MM.1S (cell line): ENCODE measurements around the gene PCMTD2.
"Not testable (repeated sequence)": the region's sequence is repeated elsewhere in the genome, so short reads cannot be mapped to it uniquely, and the experiment has no call there.

Experiments used
- DNase-seq: peaks from one replicate; pipeline ENCODE4 v3.0.0-alpha.2; 2015
- H2AFZ ChIP-seq: fragments of 300-600 bp; sonication (generic); 2 replicates; pipeline ENCODE4 v1.6.0; 2016; ENCODE audit warnings: antibody characterized with exemption, low read length
- H3F3A ChIP-seq: fragments of 300-600 bp; sonication (generic); 2 replicates; pipeline ENCODE4 v1.6.1; 2016; ENCODE audit warnings: mild to moderate bottlenecking, antibody characterized with exemption, low read length, moderate library complexity, mixed read lengths; ENCODE audit not compliant: insufficient read depth
- H3K27ac ChIP-seq: fragments of 300-600 bp; sonication (generic); 2 replicates; pipeline ENCODE4 v1.5.1; 2016; ENCODE audit warnings: mild to moderate bottlenecking, low read length
- H3K27me3 ChIP-seq: fragments of 300-600 bp; sonication (generic); replicated peaks from 2 replicates; pipeline ENCODE4 v1.6.0; 2016; ENCODE audit warnings: low read length; ENCODE audit not compliant: insufficient read depth
- H3K36me3 ChIP-seq: fragments of 300-600 bp; sonication (generic); replicated peaks from 2 replicates; pipeline ENCODE4 v1.6.1; 2016; ENCODE audit warnings: mild to moderate bottlenecking, low read length, mixed read lengths; ENCODE audit not compliant: insufficient read depth
- H3K4me1 ChIP-seq: fragments of 300-600 bp; sonication (generic); 2 replicates; pipeline ENCODE4 v1.6.1; 2016; ENCODE audit warnings: low read length, mixed read lengths
- H3K4me2 ChIP-seq: fragments of 300-600 bp; sonication (generic); 2 replicates; pipeline ENCODE4 v1.6.0; 2016; ENCODE audit warnings: low read depth, low read length
- H3K4me3 ChIP-seq: fragments of 300-600 bp; sonication (generic); 2 replicates; pipeline ENCODE4 v1.5.1; 2016; ENCODE audit warnings: low read length, mixed read lengths
- H3K79me2 ChIP-seq: fragments of 300-600 bp; sonication (generic); 2 replicates; pipeline ENCODE4 v1.6.1; 2016; ENCODE audit warnings: mixed run types, low read length, mixed read lengths
- H3K9ac ChIP-seq: fragments of 300-600 bp; sonication (generic); 2 replicates; pipeline ENCODE4 v1.6.1; 2016; ENCODE audit warnings: low read length, mixed read lengths
- H3K9me2 ChIP-seq: fragments of 300-600 bp; sonication (generic); replicated peaks from 2 replicates; pipeline ENCODE4 v1.6.1; 2016; ENCODE audit warnings: mild to moderate bottlenecking, low read length, mixed read lengths; ENCODE audit not compliant: insufficient read depth
- H3K9me3 ChIP-seq: fragments of 300-600 bp; sonication (generic); replicated peaks from 2 replicates; pipeline ENCODE4 v1.6.1; 2016; ENCODE audit warnings: mild to moderate bottlenecking, low read length, mixed read lengths; ENCODE audit not compliant: insufficient read depth
- H4K20me1 ChIP-seq: fragments of 300-600 bp; sonication (generic); 2 replicates; pipeline ENCODE4 v1.6.1; 2016; ENCODE audit warnings: mild to moderate bottlenecking, low read length, moderate library complexity, mixed read lengths; ENCODE audit not compliant: insufficient read depth

Gene PCMTD2

GRCh38 chr20:64313761-64314160 is 58.2 kb downstream of the PCMTD2 start:
- not testable (repeated sequence) for H3F3A ChIP-seq, H3K4me2 ChIP-seq, H3K9me3 ChIP-seq, H2AFZ ChIP-seq, H3K9ac ChIP-seq, H4K20me1 ChIP-seq, H3K4me3 ChIP-seq, H3K27ac ChIP-seq, H3K4me1 ChIP-seq, H3K9me2 ChIP-seq, H3K79me2 ChIP-seq, H3K27me3 ChIP-seq, H3K36me3 ChIP-seq, DNase-seq

- H3F3A ChIP-seq, H3K36me3 ChIP-seq, H3K27ac ChIP-seq, H4K20me1 ChIP-seq, H3K9me3 ChIP-seq, H2AFZ ChIP-seq, H3K4me1 ChIP-seq, H3K9me2 ChIP-seq, H3K79me2 ChIP-seq, DNase-seq, H3K9ac ChIP-seq, H3K4me3 ChIP-seq, H3K4me2 ChIP-seq: not testable (repeated sequence)
- peaks cover 11% of the 10 kb centered on the region for H3K27me3 ChIP-seq
These were observed 59.8 kb downstream of the PCMTD2 start for GRCh38 chr20:64315381-64315780.

DNA sequence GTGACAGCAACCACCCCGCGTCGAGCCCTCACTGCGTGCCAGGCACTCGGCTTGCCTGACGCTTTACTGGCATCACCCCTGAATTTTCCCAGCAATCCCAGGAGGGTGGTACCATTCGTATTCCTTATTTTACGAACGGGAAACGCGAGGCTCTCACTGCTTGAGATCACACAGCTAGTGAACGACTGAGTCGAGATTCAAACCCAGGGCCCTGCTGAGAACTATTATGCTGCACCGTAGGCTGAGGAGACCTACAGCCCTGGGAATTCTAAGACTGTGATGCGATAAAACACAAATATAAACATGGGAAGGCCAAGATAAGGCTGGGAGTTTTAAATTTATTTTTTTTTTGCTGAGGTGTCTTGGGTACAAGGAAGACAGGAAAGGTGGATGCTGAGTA is 60.3 kb downstream of the PCMTD2 start:
- not testable (repeated sequence) for H3K36me3 ChIP-seq, H4K20me1 ChIP-seq, H3K9me3 ChIP-seq, H3K27ac ChIP-seq, H3K4me2 ChIP-seq, DNase-seq, H3K4me3 ChIP-seq, H3F3A ChIP-seq, H3K79me2 ChIP-seq, H2AFZ ChIP-seq, H3K4me1 ChIP-seq, H3K9ac ChIP-seq, H3K9me2 ChIP-seq
- peaks cover 11% of the 10 kb centered on the region for H3K27me3 ChIP-seq

- not testable (repeated sequence) for H4K20me1 ChIP-seq, H3F3A ChIP-seq, H3K9me3 ChIP-seq, H3K9ac ChIP-seq, H3K79me2 ChIP-seq, H3K27ac ChIP-seq, H3K36me3 ChIP-seq, H3K4me3 ChIP-seq, H3K9me2 ChIP-seq, H3K4me1 ChIP-seq, DNase-seq, H2AFZ ChIP-seq, H3K4me2 ChIP-seq
- peaks cover 11% of the 10 kb centered on the region for H3K27me3 ChIP-seq
These were observed 61.0 kb downstream of the PCMTD2 start for GRCh38 chr20:64316415-64317083.

GRCh38 chr20:64317331-64317730 is 61.8 kb downstream of the PCMTD2 start:
- not testable (repeated sequence) for H4K20me1 ChIP-seq, H3K4me1 ChIP-seq, DNase-seq, H3K9me3 ChIP-seq, H3K79me2 ChIP-seq, H3K9ac ChIP-seq, H3K9me2 ChIP-seq, H3K27ac ChIP-seq, H3K36me3 ChIP-seq, H2AFZ ChIP-seq, H3K4me3 ChIP-seq, H3F3A ChIP-seq, H3K4me2 ChIP-seq
- H3K27me3 ChIP-seq = peaks cover 11% of the 10 kb centered on the region

DNA sequence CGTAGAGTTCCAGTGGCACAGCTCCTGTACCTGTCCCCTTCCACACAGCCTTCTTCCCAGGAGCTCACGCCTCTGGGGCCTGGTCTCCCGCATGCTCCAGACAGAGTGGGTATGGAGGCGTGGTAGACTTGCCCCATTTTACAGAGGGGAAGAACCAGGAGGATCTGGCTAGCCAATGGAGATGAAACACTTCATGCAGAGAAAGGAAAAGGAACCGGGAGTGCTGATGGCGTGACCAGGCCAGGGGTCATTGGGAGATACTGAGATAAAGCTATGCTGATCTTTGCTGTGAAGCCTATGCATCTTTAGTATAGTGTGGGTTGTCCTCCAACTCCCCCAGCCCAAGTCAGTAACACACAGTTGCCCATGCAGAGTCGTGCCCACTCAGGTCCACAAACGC is 62.5 kb downstream of the PCMTD2 start:
- H3K27me3 ChIP-seq = peaks cover 14% of the 10 kb centered on the region
- not testable (repeated sequence) for H3K27ac ChIP-seq, H3K9ac ChIP-seq, H4K20me1 ChIP-seq, H3K9me2 ChIP-seq, H3K4me1 ChIP-seq, H3K79me2 ChIP-seq, H3K4me2 ChIP-seq, H2AFZ ChIP-seq, H3F3A ChIP-seq, H3K9me3 ChIP-seq, H3K4me3 ChIP-seq, DNase-seq, H3K36me3 ChIP-seq

DNA sequence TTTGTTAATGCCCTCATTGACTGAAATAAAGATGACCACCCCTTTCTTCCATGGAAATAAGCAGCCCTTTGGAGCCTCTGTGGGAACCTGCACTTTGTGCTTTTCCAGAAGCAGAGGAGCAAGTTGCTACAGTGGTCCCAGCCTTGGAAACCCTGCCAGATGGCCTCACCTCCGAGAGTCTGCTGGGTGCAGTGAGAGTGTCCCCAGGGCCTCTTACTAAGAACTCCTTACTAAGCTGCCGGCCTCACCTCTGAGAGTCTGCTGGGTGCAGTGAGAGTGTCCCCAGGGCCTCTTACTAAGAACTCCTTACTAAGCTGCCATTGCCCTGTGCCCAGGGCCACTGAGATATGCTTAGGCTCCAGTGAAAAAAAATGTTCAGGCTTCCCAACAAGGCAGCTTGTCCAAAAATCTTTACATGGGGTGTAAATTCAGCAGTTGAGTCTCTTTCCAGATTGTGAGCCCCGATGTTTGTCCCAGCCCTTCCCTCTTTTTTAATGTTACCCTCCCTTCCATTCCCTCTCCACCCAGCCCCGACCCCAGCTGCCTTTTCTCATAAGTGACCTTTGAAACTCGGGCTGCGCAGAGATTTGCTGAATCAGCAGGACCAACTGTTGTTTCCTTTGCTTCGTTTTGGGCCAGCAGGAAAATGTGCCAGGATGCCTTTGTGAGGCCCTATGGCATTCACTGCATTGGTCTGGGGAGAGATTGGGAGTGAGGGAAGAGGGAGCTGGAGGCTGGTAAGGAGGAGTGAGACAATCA is 66.7 kb downstream of the PCMTD2 start:
- H3K79me2 ChIP-seq, H3K4me1 ChIP-seq, H2AFZ ChIP-seq, H3K9ac ChIP-seq, H3K27ac ChIP-seq, H3K9me3 ChIP-seq, H3F3A ChIP-seq, H3K36me3 ChIP-seq, H4K20me1 ChIP-seq, H3K4me3 ChIP-seq, H3K4me2 ChIP-seq, DNase-seq, H3K9me2 ChIP-seq: not testable (repeated sequence)
- peaks cover 10% of the 10 kb centered on the region for H3K27me3 ChIP-seq
